WTC11 (cell line): ENCODE data around the gene ZNF574. TPM values are rescaled to one million over a fixed set of nuclear protein-coding genes. Genes with fewer than 3 reads are reported as not detected.

ENCODE experiments used
- ATAC-seq: fragments of 200-7000 bp; cut with Tn5 transposase; 2 replicates; pipeline ENCODE4 v1.10.0; 2021; ENCODE audit warnings: mild to moderate bottlenecking, moderate library complexity
- CTCF ChIA-PET: fragments of 300-600 bp; sonication (Branson Sonifier 250); formaldehyde crosslinking; loops from one replicate; lab custom pipeline; 2021; ENCODE audit warnings: antibody characterized with exemption; lab: Charles Lee
- POLR2A ChIA-PET: fragments of 350-600 bp; sonication (Branson Sonifier 250); formaldehyde crosslinking; loops from one replicate; lab custom pipeline; 2021; ENCODE audit warnings: antibody characterized with exemption; lab: Charles Lee
- DNase-seq: peaks from one replicate; pipeline ENCODE4 v3.0.0; 2021; ENCODE audit warnings: low spot score
- H3K27ac Mint-ChIP-seq: 2 replicates; pipeline ENCODE4 v1.8.0; 2021; ENCODE audit warnings: mixed read lengths
- H3K27me3 Mint-ChIP-seq: 2 replicates; pipeline ENCODE4 v1.8.0; 2021; ENCODE audit warnings: low read depth, mild to moderate bottlenecking, moderate library complexity, mixed read lengths
- H3K36me3 Mint-ChIP-seq: 2 replicates; pipeline ENCODE4 v1.8.0; 2021; ENCODE audit warnings: mixed read lengths
- H3K4me1 Mint-ChIP-seq: 2 replicates; pipeline ENCODE4 v1.8.0; 2022; ENCODE audit warnings: mixed read lengths
- H3K4me3 Mint-ChIP-seq: 2 replicates; pipeline ENCODE4 v1.8.0; 2021; ENCODE audit warnings: mild to moderate bottlenecking, moderate library complexity, mixed read lengths
- H3K9me3 Mint-ChIP-seq: 2 replicates; pipeline ENCODE4 v1.8.0; 2021; ENCODE audit warnings: mixed read lengths
- CBFB ChIP-seq: sonication (generic); formaldehyde crosslinking; IDR thresholded peaks from 2 replicates; pipeline ENCODE4 v1.8.1; 2022; ENCODE audit warnings: mild to moderate bottlenecking, low read depth, missing genetic modification reagents
- CREB1 ChIP-seq: sonication (generic); formaldehyde crosslinking; IDR thresholded peaks from 2 replicates; pipeline ENCODE4 v1.8.0; 2023; ENCODE audit warnings: mild to moderate bottlenecking, missing genetic modification reagents
- E2F1 ChIP-seq: sonication (generic); formaldehyde crosslinking; IDR thresholded peaks from 2 replicates; pipeline ENCODE4 v1.8.0; 2022; ENCODE audit warnings: mild to moderate bottlenecking, missing genetic modification reagents
- ERG ChIP-seq: fragments of 250-450 bp; sonication (Bioruptor Pico); IDR thresholded peaks from 2 replicates; pipeline ENCODE4 v1.8.0; 2021; ENCODE audit warnings: mild to moderate bottlenecking
- ESRRA ChIP-seq: sonication (generic); formaldehyde crosslinking; IDR thresholded peaks from 2 replicates; pipeline ENCODE4 v1.8.1; 2022; ENCODE audit warnings: mild to moderate bottlenecking, missing genetic modification reagents, borderline replicate concordance
- GRHL2 ChIP-seq: fragments of 250-450 bp; sonication (Bioruptor Pico); IDR thresholded peaks from 2 replicates; pipeline ENCODE4 v1.8.0; 2022; ENCODE audit warnings: mild to moderate bottlenecking, moderate library complexity; ENCODE audit not compliant: insufficient replicate concordance, severe bottlenecking
- GTF2I ChIP-seq: fragments of 250-450 bp; sonication (Bioruptor Pico); conservative IDR thresholded peaks from 2 replicates; pipeline ENCODE4 v1.4.0; 2021; ENCODE audit warnings: mild to moderate bottlenecking
- IRF2 ChIP-seq: sonication (generic); formaldehyde crosslinking; IDR thresholded peaks from 2 replicates; pipeline ENCODE4 v1.8.0; 2022; ENCODE audit warnings: low read depth, missing genetic modification reagents, borderline replicate concordance
- JAZF1 ChIP-seq: fragments of 250-450 bp; sonication (Bioruptor Pico); IDR thresholded peaks from 2 replicates; pipeline ENCODE4 v1.9.0; 2021; ENCODE audit warnings: moderate library complexity, mild to moderate bottlenecking, inconsistent platforms
- KAT7 ChIP-seq: sonication (generic); formaldehyde crosslinking; IDR thresholded peaks from 2 replicates; pipeline ENCODE4 v1.8.1; 2023; ENCODE audit warnings: missing genetic modification reagents, mild to moderate bottlenecking, borderline replicate concordance
- MLX ChIP-seq: sonication (generic); formaldehyde crosslinking; IDR thresholded peaks from 2 replicates; pipeline ENCODE4 v1.8.1; 2023; ENCODE audit warnings: mild to moderate bottlenecking, missing genetic modification reagents, moderate library complexity
- MYBL2 ChIP-seq: sonication (generic); formaldehyde crosslinking; IDR thresholded peaks from 2 replicates; pipeline ENCODE4 v1.8.1; 2023; ENCODE audit warnings: mild to moderate bottlenecking, moderate library complexity, missing genetic modification reagents
- NFE2L1 ChIP-seq: sonication (generic); formaldehyde crosslinking; IDR thresholded peaks from 2 replicates; pipeline ENCODE4 v1.8.1; 2023; ENCODE audit warnings: missing genetic modification reagents
- NR2C2 ChIP-seq: sonication (generic); formaldehyde crosslinking; IDR thresholded peaks from 2 replicates; pipeline ENCODE4 v1.8.0; 2022; ENCODE audit warnings: mild to moderate bottlenecking, missing genetic modification reagents
- OVOL2 ChIP-seq: fragments of 250-450 bp; sonication (Bioruptor Pico); IDR thresholded peaks from 2 replicates; pipeline ENCODE4 v1.9.0; 2021; ENCODE audit warnings: mild to moderate bottlenecking, borderline replicate concordance
- PRDM15 ChIP-seq: sonication (generic); formaldehyde crosslinking; IDR thresholded peaks from 2 replicates; pipeline ENCODE4 v1.8.0; 2022; ENCODE audit warnings: missing genetic modification reagents
- RORB ChIP-seq: fragments of 250-450 bp; sonication (Bioruptor Pico); IDR thresholded peaks from 2 replicates; pipeline ENCODE4 v1.9.0; 2021; ENCODE audit warnings: mild to moderate bottlenecking
- SMAD3 ChIP-seq: sonication (generic); formaldehyde crosslinking; IDR thresholded peaks from 2 replicates; pipeline ENCODE4 v1.8.0; 2022; ENCODE audit warnings: missing genetic modification reagents, mild to moderate bottlenecking, borderline replicate concordance
- SP1 ChIP-seq: sonication (generic); formaldehyde crosslinking; conservative IDR thresholded peaks from 2 replicates; pipeline ENCODE4 v1.8.1; 2022; ENCODE audit warnings: missing genetic modification reagents
- STAT6 ChIP-seq: sonication (generic); formaldehyde crosslinking; conservative IDR thresholded peaks from 2 replicates; pipeline ENCODE4 v1.8.1; 2023; ENCODE audit warnings: mild to moderate bottlenecking, low read depth, missing genetic modification reagents, moderate library complexity
- TEAD4 ChIP-seq: sonication (generic); formaldehyde crosslinking; IDR thresholded peaks from 2 replicates; pipeline ENCODE4 v1.8.0; 2022; ENCODE audit warnings: mild to moderate bottlenecking, missing genetic modification reagents
- TP53 ChIP-seq: sonication (generic); formaldehyde crosslinking; IDR thresholded peaks from 2 replicates; pipeline ENCODE4 v1.8.1; 2023; ENCODE audit warnings: mild to moderate bottlenecking, missing genetic modification reagents
- ZMAT4 ChIP-seq: fragments of 250-450 bp; sonication (Bioruptor Pico); IDR thresholded peaks from 2 replicates; pipeline ENCODE4 v1.9.0; 2021; ENCODE audit warnings: mild to moderate bottlenecking
- ZNF317 ChIP-seq: sonication (generic); formaldehyde crosslinking; IDR thresholded peaks from 2 replicates; pipeline ENCODE4 v1.8.1; 2023; ENCODE audit warnings: low read depth, mild to moderate bottlenecking, moderate library complexity, missing genetic modification reagents, borderline replicate concordance
- ZNF425 ChIP-seq: fragments of 250-450 bp; sonication (Bioruptor Pico); conservative IDR thresholded peaks from 2 replicates; pipeline ENCODE4 v1.9.0; 2021; ENCODE audit warnings: mild to moderate bottlenecking
- total RNA-seq: library from RNA; stranded (reverse); gene quantifications from 3 replicates; pipeline ENCODE4 v1.2.3, GENCODE V29; 2021

The ZNF574 gene
- total RNA-seq, 1 experiment from 2014 or later: 30.6 TPM

- TF ChIP-seq SP1 (0 out of 2 replicates have a peak, but pooled peaks have one; percentile 19), PRDM15 (CRISPR knock-in tag) (peak; percentile 67), JAZF1 (no peak), ZNF425 (no peak), IRF2 (CRISPR knock-in tag) (no peak), MLX (CRISPR knock-in tag) (no peak), TP53 (no peak), NFE2L1 (CRISPR knock-in tag) (no peak)
Measured at GRCh38 chr19:42069619-42070351, 6.2 kb upstream of the ZNF574 start, which contains the start of gene GRIK5 (continued).

GRCh38 chr19:42071247-42071646 is 4.7 kb upstream of the ZNF574 start:
- ChIA-PET POLR2A (interaction anchor here (0.6 kb wide), 1 partner anchor 14 kb away, joined by 5 read pairs; no protein-coding TSS in a partner anchor), CTCF (interaction anchor here (0.6 to 1.0 kb wide), 3 partner anchors 21 to 369 kb away, joined by 3 to 4 read pairs (median 4); no protein-coding TSS in a partner anchor)
- no peaks in the 10 kb centered on the region for H3K27me3 Mint-ChIP-seq
- ATAC-seq: no peak
- no peaks in the 10 kb centered on the region for H3K36me3 Mint-ChIP-seq
- no peak for TF ChIP-seq CBFB (CRISPR knock-in tag)
- TF ChIP-seq GRHL2 (CRISPR knock-in tag): no peak
- TF ChIP-seq RORB (CRISPR knock-in tag): no peak
- no peak for TF ChIP-seq E2F1 (CRISPR knock-in tag)
- TF ChIP-seq TEAD4 (CRISPR knock-in tag): no peak
- no peak for TF ChIP-seq OVOL2 (CRISPR knock-in tag)
- TF ChIP-seq CREB1 (CRISPR knock-in tag): no peak
- TF ChIP-seq JAZF1: no peak
- no peak for TF ChIP-seq ESRRA
- no peak for TF ChIP-seq ERG
- no peak for TF ChIP-seq STAT6 (CRISPR knock-in tag)
- no peak for TF ChIP-seq NR2C2 (CRISPR knock-in tag)
- TF ChIP-seq GTF2I (CRISPR knock-in tag): no peak
- TF ChIP-seq KAT7 (CRISPR knock-in tag): no peak
- no peak for TF ChIP-seq ZMAT4 (CRISPR knock-in tag)
- TF ChIP-seq SMAD3: no peak
- TF ChIP-seq MYBL2 (CRISPR knock-in tag): no peak
- no peak for TF ChIP-seq ZNF317 (CRISPR knock-in tag)
- peaks cover 29% of the 10 kb centered on the region for H3K4me1 Mint-ChIP-seq
- H3K9me3 Mint-ChIP-seq: no peaks in the 10 kb centered on the region
- H3K27ac Mint-ChIP-seq: 0 out of 2 replicates have a peak overlapping the region, but pooled peaks have one; percentile 19
- no peak overlapping the region for H3K4me3 Mint-ChIP-seq
- no peak for DNase-seq
